HL-60 (cell line): ENCODE results near the gene CACNA1E.

Experiments used
- DNase-seq, 2 experiments: peaks; one replicate each; pipeline ENCODE4 v3.0.0-alpha.2; 2010 to 2020; ENCODE audit warnings: low read depth in 1 of 2, low spot score in 1 of 2
- H3K27ac ChIP-seq: fragments of 250-450 bp; sonication (Bioruptor Pico); replicated peaks from 2 replicates; pipeline ENCODE4 v1.5.1; 2020; ENCODE audit warnings: mild to moderate bottlenecking, moderate library complexity
- H3K27me3 ChIP-seq: fragments of 250-450 bp; sonication (Bioruptor Pico); 2 replicates; pipeline ENCODE4 v1.5.1; 2021; ENCODE audit warnings: mild to moderate bottlenecking, moderate library complexity; ENCODE audit not compliant: insufficient read depth, poor library complexity, severe bottlenecking
- H3K4me3 ChIP-seq: replicated peaks from 2 replicates; pipeline ENCODE4 v1.5.1; 2011; ENCODE audit warnings: mild to moderate bottlenecking, control low read depth, low read length; ENCODE audit not compliant: insufficient read depth
- CTCF ChIP-seq: IDR thresholded peaks from one replicate; pipeline ENCODE4 v1.5.1; 2011; ENCODE audit warnings: low read length, control low read depth, inconsistent platforms; ENCODE audit not compliant: insufficient read depth
- GABPA ChIP-seq: IDR thresholded peaks from 2 replicates; pipeline ENCODE4 v1.6.1; 2012; ENCODE audit warnings: low read depth
- POLR2AphosphoS5 ChIP-seq: IDR thresholded peaks from 2 replicates; pipeline ENCODE4 v1.6.1; 2012; ENCODE audit warnings: low read depth
- SPI1 ChIP-seq: IDR thresholded peaks from 2 replicates; pipeline ENCODE4 v1.6.1; 2012; ENCODE audit warnings: low read depth, mild to moderate bottlenecking, borderline replicate concordance
- TF ChIP-seq, protein P1 (sequence below): IDR thresholded peaks from 2 replicates; pipeline ENCODE4 v1.6.1; 2012; ENCODE audit warnings: low read depth; ENCODE audit not compliant: insufficient replicate concordance

CACNA1E gene

GRCh38 chr1:181645171-181645570, 161.9 kb downstream of the CACNA1E start:
- Histone ChIP-seq H3K27me3 (no peaks in the 10 kb centered on the region), H3K27ac (no peak overlapping the region), H3K4me3 (no peak overlapping the region)
- no peak for DNase-seq
- TF ChIP-seq SPI1 (no peak), GABPA (no peak), POLR2AphosphoS5 (no peak), CTCF (no peak)
- TF ChIP-seq, protein P1, sequence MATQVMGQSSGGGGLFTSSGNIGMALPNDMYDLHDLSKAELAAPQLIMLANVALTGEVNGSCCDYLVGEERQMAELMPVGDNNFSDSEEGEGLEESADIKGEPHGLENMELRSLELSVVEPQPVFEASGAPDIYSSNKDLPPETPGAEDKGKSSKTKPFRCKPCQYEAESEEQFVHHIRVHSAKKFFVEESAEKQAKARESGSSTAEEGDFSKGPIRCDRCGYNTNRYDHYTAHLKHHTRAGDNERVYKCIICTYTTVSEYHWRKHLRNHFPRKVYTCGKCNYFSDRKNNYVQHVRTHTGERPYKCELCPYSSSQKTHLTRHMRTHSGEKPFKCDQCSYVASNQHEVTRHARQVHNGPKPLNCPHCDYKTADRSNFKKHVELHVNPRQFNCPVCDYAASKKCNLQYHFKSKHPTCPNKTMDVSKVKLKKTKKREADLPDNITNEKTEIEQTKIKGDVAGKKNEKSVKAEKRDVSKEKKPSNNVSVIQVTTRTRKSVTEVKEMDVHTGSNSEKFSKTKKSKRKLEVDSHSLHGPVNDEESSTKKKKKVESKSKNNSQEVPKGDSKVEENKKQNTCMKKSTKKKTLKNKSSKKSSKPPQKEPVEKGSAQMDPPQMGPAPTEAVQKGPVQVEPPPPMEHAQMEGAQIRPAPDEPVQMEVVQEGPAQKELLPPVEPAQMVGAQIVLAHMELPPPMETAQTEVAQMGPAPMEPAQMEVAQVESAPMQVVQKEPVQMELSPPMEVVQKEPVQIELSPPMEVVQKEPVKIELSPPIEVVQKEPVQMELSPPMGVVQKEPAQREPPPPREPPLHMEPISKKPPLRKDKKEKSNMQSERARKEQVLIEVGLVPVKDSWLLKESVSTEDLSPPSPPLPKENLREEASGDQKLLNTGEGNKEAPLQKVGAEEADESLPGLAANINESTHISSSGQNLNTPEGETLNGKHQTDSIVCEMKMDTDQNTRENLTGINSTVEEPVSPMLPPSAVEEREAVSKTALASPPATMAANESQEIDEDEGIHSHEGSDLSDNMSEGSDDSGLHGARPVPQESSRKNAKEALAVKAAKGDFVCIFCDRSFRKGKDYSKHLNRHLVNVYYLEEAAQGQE: no peak

DNA sequence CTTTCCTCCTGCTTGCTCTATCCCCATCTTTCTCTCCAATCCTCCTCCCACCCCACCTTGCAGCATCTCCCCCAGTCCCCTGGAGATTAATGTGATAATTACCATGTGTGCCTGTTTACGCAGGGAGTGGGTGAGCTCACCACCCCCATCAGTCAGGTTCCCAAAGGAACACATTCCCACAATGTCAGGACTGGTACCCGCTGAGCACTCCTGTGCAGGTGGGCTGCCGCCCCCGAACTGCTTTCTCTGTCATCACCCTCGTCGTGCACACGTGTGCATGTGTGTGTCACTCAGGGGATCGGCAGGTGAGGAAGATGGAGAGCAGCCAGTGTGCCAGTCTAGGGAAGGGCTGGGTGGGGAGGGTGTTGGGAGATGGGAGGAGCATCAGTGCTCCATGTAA, 163.4 kb downstream of the CACNA1E start:
- Histone ChIP-seq H3K27me3 (no peaks in the 10 kb centered on the region), H3K27ac (no peak overlapping the region), H3K4me3 (no peak overlapping the region)
- no peak for DNase-seq
- TF ChIP-seq, protein P1: no peak
- no peak for TF ChIP-seq SPI1
- no peak for TF ChIP-seq CTCF
- TF ChIP-seq GABPA: no peak
- TF ChIP-seq POLR2AphosphoS5: no peak

GRCh38 chr1:181647314-181648035, 164.2 kb downstream of the CACNA1E start:
- peak in 1 of 2 experiments; percentile 18 for DNase-seq
- TF ChIP-seq CTCF: no peak
- TF ChIP-seq POLR2AphosphoS5: no peak
- TF ChIP-seq, protein P1: no peak
- TF ChIP-seq GABPA: no peak
- TF ChIP-seq SPI1: no peak
- no peaks in the 10 kb centered on the region for H3K27me3 ChIP-seq
- no peak overlapping the region for H3K27ac ChIP-seq
- H3K4me3 ChIP-seq: no peak overlapping the region
